Amygdala (tissue), 56 donors: Measurements from ENCODE around the gene TTLL11.

Experiments used
- DNase-seq, 56 donors: peaks; one replicate each; lab custom pipeline; 2025; lab: John Stamatoyannopoulos, UW

TTLL11 gene

GRCh38 chr9:121924700-121925099, 168.4 kb downstream of the TTLL11 start:
- peak in 2 of 56 donors; percentile 6 to 23 for DNase-seq

DNA sequence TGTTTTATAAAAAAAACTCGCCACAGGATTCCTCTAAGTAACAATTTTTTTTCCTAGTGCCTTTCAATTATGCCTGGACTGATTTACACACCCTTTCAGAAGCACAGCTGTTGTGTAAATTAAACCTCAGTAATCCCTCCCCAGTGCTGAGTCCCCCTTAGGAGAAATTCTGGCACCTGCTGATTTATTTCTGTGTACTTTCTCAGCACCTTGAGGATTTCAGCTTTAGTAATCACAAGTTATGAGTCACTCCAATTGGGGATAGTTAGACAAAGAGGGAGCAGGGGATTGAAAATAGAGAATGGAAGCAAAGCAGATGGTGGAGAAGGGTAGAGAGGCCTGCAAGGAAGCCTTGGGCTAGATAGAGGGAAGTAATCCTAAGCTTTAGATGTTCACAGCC, 171.7 kb downstream of the TTLL11 start:
- peak in 1 of 56 donors; percentile 21 for DNase-seq

DNA sequence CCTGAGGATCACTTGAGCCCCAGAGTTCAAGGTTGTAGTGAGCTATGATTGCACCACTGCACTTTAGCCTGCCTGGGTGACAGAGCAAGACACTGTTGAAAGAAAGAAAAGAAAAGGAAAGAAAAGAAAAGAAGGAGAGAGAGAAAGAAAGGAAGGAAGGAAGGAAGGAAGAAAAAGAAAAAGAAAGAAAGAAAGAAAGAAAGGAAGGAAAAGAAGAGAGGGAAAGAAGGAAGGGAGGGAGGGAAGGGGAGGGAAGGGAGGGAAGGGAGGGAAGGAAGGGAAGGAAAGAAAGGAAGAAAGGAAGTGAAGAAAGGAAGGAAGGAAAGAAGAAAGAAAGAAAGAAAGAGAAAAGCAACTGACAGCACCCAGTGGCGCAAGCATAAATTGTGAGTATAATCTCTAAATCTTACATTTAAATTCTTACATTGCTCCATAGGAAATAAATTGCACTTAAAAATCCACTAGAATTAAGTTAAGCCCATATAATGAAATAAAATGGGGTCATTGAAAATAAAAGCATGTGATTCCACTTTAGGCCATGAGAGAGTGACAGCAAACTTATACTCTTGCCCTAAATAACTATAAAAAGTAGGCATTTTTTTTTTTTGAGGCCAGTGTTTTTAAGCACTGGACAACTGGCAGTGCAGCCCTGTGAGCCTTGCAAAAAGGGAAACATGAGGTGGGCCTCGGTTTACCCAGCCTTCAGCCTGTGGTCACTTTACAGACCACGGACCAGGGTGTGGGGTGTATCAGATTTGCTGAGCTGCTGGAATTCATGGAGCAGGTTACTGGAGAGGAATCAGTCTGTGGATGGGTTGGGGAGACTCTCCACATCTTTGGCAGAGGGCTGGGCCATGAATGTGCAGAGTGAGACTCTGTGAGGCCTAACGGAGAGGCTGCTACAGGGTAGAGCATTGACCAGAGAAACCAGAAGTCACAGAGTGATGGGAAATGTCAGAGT, 175.5 kb downstream of the TTLL11 start:
- no peak for DNase-seq

DNA sequence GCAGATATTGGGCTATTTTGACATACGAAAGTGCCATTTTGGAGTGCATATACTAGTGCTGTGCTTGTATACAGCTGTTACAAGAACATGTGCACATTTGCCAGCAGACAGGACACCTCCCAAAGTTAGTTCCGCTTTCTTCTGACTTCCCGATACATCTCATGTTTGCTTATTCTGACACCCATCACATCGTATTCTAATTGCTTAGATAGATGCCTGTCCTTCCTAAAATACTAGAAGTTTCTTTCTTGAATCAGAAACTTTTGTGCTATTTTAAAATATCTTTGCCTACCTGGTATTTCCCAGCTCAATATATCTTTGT, 177.8 kb downstream of the TTLL11 start:
- no peak for DNase-seq

GRCh38 chr9:121914604-121915303, 178.4 kb downstream of the TTLL11 start:
- no peak for DNase-seq

DNA sequence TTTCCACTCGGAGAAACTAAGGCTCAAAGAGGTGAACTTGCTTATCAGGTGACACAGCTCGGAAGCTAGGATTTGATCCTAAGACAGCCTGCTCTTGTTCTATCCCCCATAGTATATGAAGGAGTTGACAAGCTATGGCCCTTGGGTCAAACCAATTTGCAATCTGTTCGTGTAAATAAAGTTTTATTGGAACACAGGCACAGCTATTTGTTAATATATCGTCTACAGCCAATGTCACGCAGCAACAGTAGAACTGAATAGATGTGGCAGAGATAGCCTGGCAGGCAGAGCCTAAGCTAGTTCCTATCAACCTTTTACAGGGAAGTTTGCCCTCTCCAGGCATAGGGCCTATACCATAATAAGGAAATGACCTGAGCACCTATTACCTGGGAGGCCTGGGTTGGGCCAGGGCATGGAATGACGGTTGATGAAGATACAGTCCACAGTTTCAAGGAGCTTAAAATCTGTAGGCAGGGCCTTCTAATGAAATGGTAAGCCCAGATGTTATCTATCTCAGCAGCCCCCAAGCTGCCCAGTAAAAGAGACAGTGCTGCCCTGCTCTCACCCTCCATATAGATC, 179.0 kb downstream of the TTLL11 start:
- no peak for DNase-seq

- DNase-seq, result no peak
These were observed 180.1 kb downstream of the TTLL11 start for GRCh38 chr9:121912812-121913627.

DNA sequence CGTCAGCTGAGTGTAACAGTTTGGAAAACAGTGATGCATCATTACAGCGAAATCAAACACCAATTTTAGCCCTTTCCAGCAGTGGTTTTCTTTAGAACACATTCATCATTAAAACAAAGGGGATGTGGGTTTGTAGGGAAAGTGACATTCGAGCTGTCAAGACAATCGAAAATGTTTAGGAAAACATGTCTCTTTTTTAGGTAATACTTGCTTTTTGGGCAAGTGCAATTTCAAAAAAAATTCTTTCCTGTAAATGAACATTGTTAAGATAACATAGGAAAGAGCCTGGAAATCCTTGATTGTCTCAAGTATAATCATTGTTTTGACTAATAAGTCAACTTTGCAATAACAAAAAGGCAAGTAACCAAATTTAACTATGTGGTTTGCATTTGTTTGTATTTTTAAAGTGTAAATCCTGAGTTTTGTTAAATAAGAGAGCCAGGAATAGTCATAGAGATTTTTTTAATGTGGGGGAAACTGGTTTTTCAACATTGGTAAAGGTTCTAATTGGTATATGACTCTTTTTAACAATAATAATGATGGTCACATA, 182.5 kb downstream of the TTLL11 start:
- no peak for DNase-seq

- DNase-seq, result no peak
These were observed 184.0 kb downstream of the TTLL11 start for GRCh38 chr9:121909111-121909510.

DNA sequence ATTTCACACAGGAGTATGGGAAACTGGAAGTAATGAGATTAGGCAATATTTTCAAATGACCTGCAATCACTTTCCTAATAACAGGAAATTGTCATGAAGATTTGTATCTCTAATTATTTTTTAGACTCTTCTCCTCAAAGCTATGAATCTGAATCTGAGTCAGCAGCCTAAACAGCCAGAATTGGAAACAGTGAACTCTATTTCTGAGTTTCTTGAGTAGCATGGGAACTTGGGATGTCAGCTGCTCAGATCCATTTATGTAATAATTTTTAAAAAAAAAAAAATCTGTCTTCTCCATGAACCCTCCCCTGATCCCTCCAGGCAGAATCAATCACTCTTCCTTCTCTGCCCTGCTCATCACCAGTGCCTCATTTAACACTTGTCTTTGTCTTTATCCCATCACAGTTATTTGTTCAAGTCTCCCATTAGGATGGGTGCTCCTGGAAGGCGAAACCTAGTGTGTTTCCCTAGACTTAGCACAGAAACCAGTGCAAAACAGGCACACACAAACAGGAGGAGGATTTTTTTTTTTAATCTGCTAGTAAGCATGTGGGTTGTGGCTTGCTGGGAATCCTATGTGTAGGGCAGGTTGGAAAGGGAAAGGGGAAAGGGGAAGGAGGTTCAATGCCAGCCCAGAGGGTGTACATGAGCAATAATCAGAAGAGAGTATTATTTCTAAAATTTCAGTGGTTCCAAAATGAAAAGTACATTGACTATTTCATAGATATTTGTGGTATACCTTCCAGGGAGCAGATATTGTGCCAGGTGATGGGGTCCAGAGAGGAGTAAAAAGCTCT, 186.8 kb downstream of the TTLL11 start:
- no peak for DNase-seq

GRCh38 chr9:121902461-121903135, 190.5 kb downstream of the TTLL11 start:
- DNase-seq, result no peak

DNA sequence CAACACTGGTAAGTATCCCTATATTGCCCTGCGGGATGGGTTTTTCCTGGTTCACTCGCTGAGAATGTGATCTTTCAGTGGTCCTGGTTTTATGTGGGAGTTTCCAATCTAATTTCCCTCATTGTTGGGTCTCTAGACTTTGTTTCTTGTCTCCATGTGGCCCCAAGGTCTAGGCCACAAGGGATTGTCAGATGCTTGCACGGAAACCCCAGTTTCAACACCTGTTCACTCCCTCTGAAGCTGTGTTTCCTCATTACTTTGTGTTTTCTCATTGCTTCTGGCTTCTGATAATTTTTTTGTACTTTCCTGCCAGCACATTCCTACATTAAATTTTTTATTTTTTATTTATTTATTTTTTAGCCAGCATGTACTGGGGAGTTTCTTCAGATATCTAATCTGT, 191.5 kb downstream of the TTLL11 start:
- no peak for DNase-seq

DNA sequence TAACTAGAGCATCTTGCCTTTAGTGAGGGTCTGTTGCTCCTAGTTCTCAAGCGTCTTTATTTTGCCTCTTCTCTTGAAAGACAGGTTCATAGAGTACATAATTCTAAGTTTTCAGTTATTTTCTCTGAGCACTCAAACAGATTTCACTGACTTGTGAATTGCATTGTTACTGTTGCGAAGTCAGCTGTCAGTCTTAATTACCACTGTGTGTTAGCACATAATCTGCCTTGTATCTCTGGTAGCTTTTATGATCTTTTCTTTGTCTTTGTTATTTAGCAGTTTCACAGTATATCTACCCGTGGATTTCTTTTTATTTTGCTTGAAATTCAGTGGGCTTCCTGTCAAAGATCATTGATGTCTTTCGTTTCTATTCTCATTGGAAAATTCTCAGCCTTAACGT, 192.9 kb downstream of the TTLL11 start:
- DNase-seq, result no peak

- no peak for DNase-seq
These were observed 194.3 kb downstream of the TTLL11 start for GRCh38 chr9:121898856-121899255.

DNA sequence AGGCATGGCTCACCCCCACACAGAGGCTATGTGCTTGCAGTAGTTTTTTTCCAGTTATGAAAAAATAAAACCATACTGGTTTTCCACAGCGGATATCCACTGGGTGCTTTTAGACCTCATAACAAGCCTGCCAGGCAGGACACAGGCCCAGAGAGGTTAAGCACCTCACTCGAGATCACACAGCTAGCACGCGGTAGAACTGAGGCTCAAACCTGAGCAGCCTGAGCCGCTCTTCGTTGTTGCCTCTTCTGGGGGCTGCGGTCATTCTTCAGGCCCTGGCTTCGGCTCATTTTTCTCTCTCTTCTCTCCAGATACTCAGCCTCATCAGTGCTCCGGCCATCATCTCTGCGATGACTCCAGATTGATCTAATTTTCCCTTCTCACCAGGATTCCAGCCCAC, 196.0 kb downstream of the TTLL11 start:
- DNase-seq, result no peak

- DNase-seq, result no peak
These were observed 196.6 kb downstream of the TTLL11 start for GRCh38 chr9:121896545-121896943.

GRCh38 chr9:121895818-121896544, 197.1 kb downstream of the TTLL11 start:
- DNase-seq, result peak in 1 of 56 donors; percentile 17

DNA sequence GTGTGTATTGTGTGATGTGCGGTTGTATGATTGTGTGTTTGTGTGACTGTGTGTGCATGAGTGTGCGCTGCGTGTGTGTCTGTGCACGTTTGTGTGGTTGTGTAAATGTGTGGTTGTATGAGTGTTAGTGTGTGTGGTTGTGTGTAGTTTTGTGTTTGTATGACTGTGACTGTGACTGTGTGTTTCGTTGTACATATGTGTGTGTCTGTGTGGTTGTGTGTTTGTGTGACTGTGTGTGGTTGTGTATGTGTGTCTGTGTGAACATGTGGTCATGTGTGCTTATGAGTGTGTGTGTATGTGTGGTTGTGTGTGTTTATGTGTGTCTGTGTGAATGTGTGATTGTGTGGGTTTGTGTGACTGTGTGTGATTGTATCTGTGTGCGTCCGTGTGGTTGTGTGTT, 197.8 kb downstream of the TTLL11 start:
- DNase-seq, result no peak
